HEK293 (cell line): ENCODE results near the gene CD69.

Experiments used
- CTCF ChIA-PET: fragments of 350-600 bp; formaldehyde crosslinking; extraction: SDS; loops from one replicate; lab custom pipeline; 2021; ENCODE audit warnings: antibody characterized with exemption; lab: Yijun Ruan, JAX
- POLR2A ChIA-PET: fragments of 300-600 bp; formaldehyde crosslinking; extraction: SDS; loops from one replicate; lab custom pipeline; 2020; ENCODE audit warnings: antibody characterized with exemption, inconsistent platforms; lab: Yijun Ruan, JAX
- H3K27ac ChIP-seq: fragments of 200-500 bp; sonication (Bioruptor generic); 2 replicates; pipeline ENCODE4 v1.5.1; 2014; ENCODE audit warnings: low read depth, low read length, control low read depth, inconsistent platforms; ENCODE audit errors: extremely low read depth
- H3K36me3 ChIP-seq, 2 experiments: fragments of 200-500 bp in 1 of 2; sonication (Bioruptor generic) in 1 of 2; 1 replicate in 1 of 2; 2 replicates in 1 of 2; pipeline ENCODE4 v1.5.1; 2014 to 2017; ENCODE audit warnings: inconsistent platforms in 2 of 2, low read length in 2 of 2; ENCODE audit not compliant: control insufficient read depth in 2 of 2, insufficient read depth in 1 of 2
- H3K4me1 ChIP-seq: fragments of 200-500 bp; sonication (Bioruptor generic); 2 replicates; pipeline ENCODE4 v1.5.1; 2014; ENCODE audit warnings: mild to moderate bottlenecking, low read length, inconsistent platforms; ENCODE audit not compliant: control insufficient read depth, insufficient read depth
- H3K4me3 ChIP-seq: 2 replicates; pipeline ENCODE4 v1.5.1; 2011; ENCODE audit warnings: low read depth, mild to moderate bottlenecking, control low read depth, low read length, moderate library complexity
- H3K9me3 ChIP-seq: fragments of 200-500 bp; sonication (Bioruptor generic); 2 replicates; pipeline ENCODE4 v1.5.1; 2014; ENCODE audit warnings: low read depth, low read length, inconsistent platforms; ENCODE audit not compliant: control insufficient read depth, insufficient read depth
- ELK4 ChIP-seq: IDR thresholded peaks from 2 replicates; pipeline ENCODE4 v1.6.1; 2011; ENCODE audit warnings: mild to moderate bottlenecking, low read depth, low read length, borderline replicate concordance
- SCRT1 ChIP-seq: fragments of 450-650 bp; formaldehyde crosslinking; IDR thresholded peaks from 2 replicates; pipeline ENCODE4 v1.5.1; 2016; ENCODE audit warnings: missing biosample characterization, missing genetic modification characterization, borderline replicate concordance
- ZFHX2 ChIP-seq: fragments of 450-650 bp; formaldehyde crosslinking; conservative IDR thresholded peaks from 2 replicates; pipeline ENCODE4 v1.5.1; 2016; ENCODE audit warnings: missing biosample characterization, missing genetic modification characterization
- ZFP37 ChIP-seq: fragments of 450-650 bp; formaldehyde crosslinking; IDR thresholded peaks from 2 replicates; pipeline ENCODE4 v1.5.1; 2016; ENCODE audit warnings: missing biosample characterization, missing genetic modification characterization
- ZIC2 ChIP-seq: fragments of 450-650 bp; formaldehyde crosslinking; IDR thresholded peaks from 2 replicates; pipeline ENCODE4 v1.5.1; 2016; ENCODE audit warnings: missing biosample characterization, missing genetic modification characterization
- ZNF112 ChIP-seq: fragments of 450-650 bp; formaldehyde crosslinking; IDR thresholded peaks from 2 replicates; pipeline ENCODE4 v1.5.0; 2017; ENCODE audit warnings: missing biosample characterization, missing genetic modification characterization
- ZNF146 ChIP-seq: fragments of 450-650 bp; formaldehyde crosslinking; IDR thresholded peaks from 2 replicates; pipeline ENCODE4 v1.5.1; 2016; ENCODE audit warnings: missing biosample characterization, missing genetic modification characterization
- ZNF223 ChIP-seq: fragments of 450-650 bp; formaldehyde crosslinking; IDR thresholded peaks from 2 replicates; pipeline ENCODE4 v1.5.1; 2016; ENCODE audit warnings: missing biosample characterization, missing genetic modification characterization
- ZNF274 ChIP-seq, 2 experiments: fragments of 200-500 bp in 1 of 2; fragments of 450-650 bp in 1 of 2; sonication (Bioruptor generic) in 1 of 2; formaldehyde crosslinking in 1 of 2; IDR thresholded peaks; 2 replicates each; pipeline versions ENCODE4 v1.5.1 to v1.6.1; 2014 to 2016; ENCODE audit warnings: borderline replicate concordance in 1 of 2, inconsistent platforms in 1 of 2, low read length in 1 of 2, missing biosample characterization in 1 of 2, missing genetic modification characterization in 1 of 2
- ZNF391 ChIP-seq: fragments of 450-650 bp; formaldehyde crosslinking; IDR thresholded peaks from 2 replicates; pipeline ENCODE4 v1.5.1; 2016; ENCODE audit warnings: low read depth, missing biosample characterization, missing genetic modification characterization, borderline replicate concordance
- ZNF449 ChIP-seq: fragments of 450-650 bp; formaldehyde crosslinking; IDR thresholded peaks from 2 replicates; pipeline ENCODE4 v1.5.1; 2017; ENCODE audit warnings: missing biosample characterization, mild to moderate bottlenecking, missing genetic modification characterization, moderate library complexity
- ZNF514 ChIP-seq: fragments of 450-650 bp; formaldehyde crosslinking; IDR thresholded peaks from 2 replicates; pipeline ENCODE4 v1.5.1; 2016; ENCODE audit warnings: missing biosample characterization, missing genetic modification characterization
- ZNF629 ChIP-seq: fragments of 450-650 bp; formaldehyde crosslinking; IDR thresholded peaks from 2 replicates; pipeline ENCODE4 v1.5.1; 2017; ENCODE audit warnings: missing biosample characterization, missing genetic modification characterization
- ZNF658 ChIP-seq: fragments of 450-650 bp; formaldehyde crosslinking; IDR thresholded peaks from 2 replicates; pipeline ENCODE4; 2016; ENCODE audit warnings: missing biosample characterization, missing genetic modification characterization
- ZNF776 ChIP-seq: fragments of 450-650 bp; formaldehyde crosslinking; IDR thresholded peaks from 2 replicates; pipeline ENCODE4 v1.5.0; 2017; ENCODE audit warnings: missing biosample characterization, missing genetic modification characterization, borderline replicate concordance
- ZNF792 ChIP-seq: fragments of 450-650 bp; formaldehyde crosslinking; IDR thresholded peaks from 2 replicates; pipeline ENCODE4 v1.5.1; 2016; ENCODE audit warnings: missing biosample characterization, missing genetic modification characterization
- ZNF830 ChIP-seq: fragments of 450-650 bp; IDR thresholded peaks from 2 replicates; pipeline ENCODE4 v1.5.0; 2018; ENCODE audit warnings: missing biosample characterization, missing genetic modification characterization, low read depth, mild to moderate bottlenecking, moderate library complexity
- TF ChIP-seq, protein P1 (sequence below): fragments of 450-650 bp; formaldehyde crosslinking; IDR thresholded peaks from 2 replicates; pipeline ENCODE4 v1.5.1; 2016; ENCODE audit warnings: missing biosample characterization, missing genetic modification characterization
- TF ChIP-seq, protein P2 (sequence below): fragments of 450-650 bp; formaldehyde crosslinking; IDR thresholded peaks from 2 replicates; pipeline ENCODE4 v1.5.1; 2016; ENCODE audit warnings: missing biosample characterization, missing genetic modification characterization
- TF ChIP-seq, protein P3 (sequence below): fragments of 450-650 bp; formaldehyde crosslinking; IDR thresholded peaks from 2 replicates; pipeline ENCODE4 v1.5.1; 2016; ENCODE audit warnings: missing biosample characterization, missing genetic modification characterization

Gene CD69

DNA sequence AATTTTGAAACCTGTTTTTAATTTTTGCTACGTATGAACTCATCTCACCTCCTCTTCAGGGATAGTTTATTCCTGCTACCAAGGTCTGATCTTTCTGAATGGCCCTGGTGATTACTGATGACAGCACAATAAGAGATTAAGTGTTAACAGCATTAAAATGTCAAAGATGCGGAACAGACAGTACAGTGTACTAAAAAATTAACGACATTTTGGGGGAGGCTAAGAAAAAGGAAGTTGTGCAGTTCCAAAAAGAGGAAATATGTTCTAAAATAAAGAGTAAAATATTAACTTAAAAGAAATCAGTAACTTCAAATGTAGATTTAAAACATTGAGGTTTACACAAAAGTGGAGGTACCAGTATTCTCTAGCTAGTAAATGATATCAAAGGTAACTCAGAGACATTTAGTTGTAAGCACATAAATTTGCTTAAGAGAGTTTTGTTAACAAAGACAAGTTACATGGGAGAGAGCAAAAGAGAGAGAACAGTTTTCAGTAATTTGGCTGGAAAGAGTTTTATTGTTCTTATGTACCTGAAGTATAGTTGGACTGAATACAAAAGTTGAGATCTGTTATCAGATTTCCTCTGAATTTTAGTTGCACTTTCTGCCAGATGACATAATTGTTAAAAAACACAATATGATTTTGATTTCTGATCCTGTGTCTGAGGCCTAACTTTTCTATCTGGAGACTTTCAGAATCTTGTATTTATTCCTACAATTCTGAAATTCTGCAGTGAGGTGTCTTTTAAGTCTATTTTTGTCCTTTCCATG is 23.6 kb downstream of the CD69 start:
- Histone ChIP-seq H3K27ac (no peak overlapping the region), H3K9me3 (no peaks in the 10 kb centered on the region), H3K4me3 (no peak overlapping the region), H3K36me3 (no peaks in the 10 kb centered on the region), H3K4me1 (no peaks in the 10 kb centered on the region)
- no peak for TF ChIP-seq ZNF391 (tag by site-specific recombination)
- TF ChIP-seq ZIC2 (tag by site-specific recombination), result no peak
- no peak for TF ChIP-seq ZNF274 (IDR thresholded peaks at IDR 0.05; ENCODE audit: low read length)
- TF ChIP-seq ZNF274 (tag by site-specific recombination; IDR thresholded peaks at IDR 0.05; ENCODE audit: borderline replicate concordance), result no peak
- no peak for TF ChIP-seq ZFHX2 (tag by site-specific recombination)
- TF ChIP-seq, protein P1, sequence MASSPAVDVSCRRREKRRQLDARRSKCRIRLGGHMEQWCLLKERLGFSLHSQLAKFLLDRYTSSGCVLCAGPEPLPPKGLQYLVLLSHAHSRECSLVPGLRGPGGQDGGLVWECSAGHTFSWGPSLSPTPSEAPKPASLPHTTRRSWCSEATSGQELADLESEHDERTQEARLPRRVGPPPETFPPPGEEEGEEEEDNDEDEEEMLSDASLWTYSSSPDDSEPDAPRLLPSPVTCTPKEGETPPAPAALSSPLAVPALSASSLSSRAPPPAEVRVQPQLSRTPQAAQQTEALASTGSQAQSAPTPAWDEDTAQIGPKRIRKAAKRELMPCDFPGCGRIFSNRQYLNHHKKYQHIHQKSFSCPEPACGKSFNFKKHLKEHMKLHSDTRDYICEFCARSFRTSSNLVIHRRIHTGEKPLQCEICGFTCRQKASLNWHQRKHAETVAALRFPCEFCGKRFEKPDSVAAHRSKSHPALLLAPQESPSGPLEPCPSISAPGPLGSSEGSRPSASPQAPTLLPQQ, result no peak
- TF ChIP-seq ZFP37 (tag by site-specific recombination), result no peak
- TF ChIP-seq, protein P2, sequence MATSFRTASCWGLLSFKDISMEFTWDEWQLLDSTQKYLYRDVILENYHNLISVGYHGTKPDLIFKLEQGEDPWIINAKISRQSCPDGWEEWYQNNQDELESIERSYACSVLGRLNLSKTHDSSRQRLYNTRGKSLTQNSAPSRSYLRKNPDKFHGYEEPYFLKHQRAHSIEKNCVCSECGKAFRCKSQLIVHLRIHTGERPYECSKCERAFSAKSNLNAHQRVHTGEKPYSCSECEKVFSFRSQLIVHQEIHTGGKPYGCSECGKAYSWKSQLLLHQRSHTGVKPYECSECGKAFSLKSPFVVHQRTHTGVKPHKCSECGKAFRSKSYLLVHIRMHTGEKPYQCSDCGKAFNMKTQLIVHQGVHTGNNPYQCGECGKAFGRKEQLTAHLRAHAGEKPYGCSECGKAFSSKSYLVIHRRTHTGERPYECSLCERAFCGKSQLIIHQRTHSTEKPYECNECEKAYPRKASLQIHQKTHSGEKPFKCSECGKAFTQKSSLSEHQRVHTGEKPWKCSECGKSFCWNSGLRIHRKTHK (tag by site-specific recombination), result no peak
- TF ChIP-seq, protein P3, sequence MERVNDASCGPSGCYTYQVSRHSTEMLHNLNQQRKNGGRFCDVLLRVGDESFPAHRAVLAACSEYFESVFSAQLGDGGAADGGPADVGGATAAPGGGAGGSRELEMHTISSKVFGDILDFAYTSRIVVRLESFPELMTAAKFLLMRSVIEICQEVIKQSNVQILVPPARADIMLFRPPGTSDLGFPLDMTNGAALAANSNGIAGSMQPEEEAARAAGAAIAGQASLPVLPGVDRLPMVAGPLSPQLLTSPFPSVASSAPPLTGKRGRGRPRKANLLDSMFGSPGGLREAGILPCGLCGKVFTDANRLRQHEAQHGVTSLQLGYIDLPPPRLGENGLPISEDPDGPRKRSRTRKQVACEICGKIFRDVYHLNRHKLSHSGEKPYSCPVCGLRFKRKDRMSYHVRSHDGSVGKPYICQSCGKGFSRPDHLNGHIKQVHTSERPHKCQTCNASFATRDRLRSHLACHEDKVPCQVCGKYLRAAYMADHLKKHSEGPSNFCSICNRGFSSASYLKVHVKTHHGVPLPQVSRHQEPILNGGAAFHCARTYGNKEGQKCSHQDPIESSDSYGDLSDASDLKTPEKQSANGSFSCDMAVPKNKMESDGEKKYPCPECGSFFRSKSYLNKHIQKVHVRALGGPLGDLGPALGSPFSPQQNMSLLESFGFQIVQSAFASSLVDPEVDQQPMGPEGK (tag by site-specific recombination), result no peak
- no peak for TF ChIP-seq ZNF792 (tag by site-specific recombination)
- TF ChIP-seq ZNF830 (tag by site-specific recombination), result no peak
- no peak for TF ChIP-seq ELK4
- no peak for TF ChIP-seq ZNF658 (tag by site-specific recombination)
- TF ChIP-seq ZNF776 (tag by site-specific recombination), result no peak
- no peak for TF ChIP-seq ZNF112 (tag by site-specific recombination)
- TF ChIP-seq ZNF629 (tag by site-specific recombination), result no peak
- TF ChIP-seq ZNF449 (tag by site-specific recombination), result no peak
- no peak for TF ChIP-seq SCRT1 (tag by site-specific recombination)
- TF ChIP-seq ZNF146 (tag by site-specific recombination), result no peak
- TF ChIP-seq ZNF514 (tag by site-specific recombination), result no peak
- no peak for TF ChIP-seq ZNF223
- ChIA-PET POLR2A (no interaction called here), CTCF (no interaction called here)
